Measurements from ENCODE around the gene OTUD4.

The OTUD4 gene

DNA sequence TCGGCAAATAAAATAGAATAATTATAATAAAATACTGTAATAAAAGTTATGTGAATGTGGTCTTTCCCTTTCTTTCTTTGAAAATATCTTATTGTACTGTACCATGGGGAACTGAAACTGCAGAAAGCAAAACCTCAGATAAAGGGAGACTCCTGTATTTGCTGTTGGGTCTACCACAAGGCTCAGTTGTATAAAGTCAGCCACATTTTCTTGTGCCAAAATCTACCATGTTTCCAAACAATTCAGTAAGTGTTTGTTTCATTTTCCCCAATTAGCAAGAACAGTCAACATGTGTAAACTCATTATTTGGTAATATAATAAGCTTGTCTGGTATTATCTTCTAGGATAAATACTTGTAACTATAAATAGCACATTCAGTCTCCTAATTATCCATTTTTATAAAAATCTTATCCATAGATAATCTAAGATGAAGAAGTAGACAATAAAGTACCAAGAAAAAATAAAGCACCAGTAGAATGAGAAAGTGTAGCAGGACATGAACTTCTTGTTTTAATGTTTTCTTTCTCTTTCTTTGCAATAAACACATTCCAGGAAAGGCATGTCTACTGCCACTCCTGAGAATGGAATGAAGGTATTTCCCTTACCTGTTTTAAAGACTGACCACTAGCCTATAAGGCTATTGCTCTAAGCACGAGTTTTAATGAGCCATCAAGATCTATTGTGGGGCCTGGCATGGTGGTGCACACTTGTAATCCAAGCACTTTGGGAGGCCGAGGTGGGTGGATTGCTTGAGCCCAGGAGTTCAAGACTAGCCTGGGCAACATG lies 15.0 kb upstream of the OTUD4 start:
- H3K36me3 ChIP-seq (ENCODE audit: control insufficient read depth, insufficient read depth, low read length): no peaks in the 10 kb centered on the region
- DNase-seq (ENCODE audit: extremely low read depth, insufficient read length): no peak
- TF ChIP-seq CTCF (IDR thresholded peaks at IDR 0.05; ENCODE audit: insufficient read depth, low read length, poor library complexity, severe bottlenecking): no peak

DNA sequence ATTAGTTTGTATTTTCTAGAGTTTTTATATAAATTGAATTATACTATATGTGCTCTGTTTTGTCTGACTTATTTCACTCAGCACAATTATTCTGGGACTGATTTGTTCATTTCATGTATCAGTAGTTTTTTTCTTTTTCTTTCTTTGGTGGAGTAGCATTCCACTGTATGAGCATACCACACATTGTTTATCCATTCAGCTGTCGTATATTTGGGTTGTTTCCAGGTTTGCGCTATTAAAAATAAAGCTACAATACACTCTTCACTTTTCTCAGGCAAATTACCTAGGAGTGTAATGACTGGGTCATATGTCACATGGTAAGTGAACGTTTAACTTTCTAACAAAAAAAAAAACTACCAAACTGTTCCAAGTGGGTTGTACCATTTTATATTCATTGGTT lies 9.6 kb upstream of the OTUD4 start:
- H3K27me3 ChIP-seq (replicated peaks; ENCODE audit: control insufficient read depth, insufficient read depth, low read length): no peaks in the 10 kb centered on the region
- H3K4me3 ChIP-seq (replicated peaks; ENCODE audit: low read depth, low read length): no peak overlapping the region
- TF ChIP-seq CTCF (IDR thresholded peaks at IDR 0.05; ENCODE audit: insufficient read depth, low read length, poor library complexity, severe bottlenecking): no peak
- no peak for DNase-seq (ENCODE audit: extremely low read depth, insufficient read length)
- no peaks in the 10 kb centered on the region for H3K36me3 ChIP-seq (ENCODE audit: control insufficient read depth, insufficient read depth, low read length)

More for the DNA sequence above, 15.0 kb upstream of the OTUD4 start:
- H3K27me3 ChIP-seq (replicated peaks; ENCODE audit: control insufficient read depth, insufficient read depth, low read length): no peaks in the 10 kb centered on the region
- no peak overlapping the region for H3K4me3 ChIP-seq (replicated peaks; ENCODE audit: low read depth, low read length)

DNA sequence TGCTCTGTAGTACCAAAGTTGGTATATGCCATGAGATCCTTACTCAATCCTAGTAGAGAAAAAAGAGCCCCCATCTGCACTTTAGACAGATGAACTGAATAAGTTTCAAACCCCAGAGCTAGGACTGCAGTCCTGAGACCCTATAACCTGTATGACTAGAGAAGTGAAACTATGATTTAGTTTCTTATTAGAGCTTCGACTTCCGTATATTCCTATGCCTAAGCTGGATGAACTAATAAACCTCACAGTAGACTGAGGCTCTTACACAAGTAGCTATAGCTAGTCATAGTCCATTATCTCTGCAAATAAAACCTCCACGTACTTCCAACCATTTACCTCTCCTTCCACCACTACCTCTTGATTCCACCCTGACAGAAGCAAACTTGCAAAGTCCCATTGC lies 6.3 kb upstream of the OTUD4 start:
- no peak for TF ChIP-seq CTCF (IDR thresholded peaks at IDR 0.05; ENCODE audit: insufficient read depth, low read length, poor library complexity, severe bottlenecking)
- H3K36me3 ChIP-seq (ENCODE audit: control insufficient read depth, insufficient read depth, low read length): no peaks in the 10 kb centered on the region

DNA sequence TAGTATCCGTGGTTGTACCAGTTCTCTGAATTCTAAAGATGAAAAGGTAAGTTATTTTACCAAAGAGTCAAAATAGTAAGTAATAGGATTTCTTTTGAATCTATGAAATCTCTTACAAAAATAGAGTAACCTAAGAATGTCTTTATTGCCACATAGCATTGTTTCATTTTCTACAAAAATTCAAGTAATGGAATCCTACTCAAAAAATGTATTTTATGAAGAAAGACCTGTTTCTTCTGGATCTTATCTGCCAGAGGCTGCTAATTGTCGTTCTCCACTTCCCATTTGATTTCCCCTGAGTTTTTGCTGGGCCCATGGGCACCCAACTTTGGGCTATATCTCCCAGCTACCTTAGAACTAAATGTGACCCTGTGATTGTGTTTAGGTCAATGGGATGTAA lies 3.2 kb upstream of the OTUD4 start:
- no peak for TF ChIP-seq CTCF (IDR thresholded peaks at IDR 0.05; ENCODE audit: insufficient read depth, low read length, poor library complexity, severe bottlenecking)
- no peak overlapping the region for H3K4me3 ChIP-seq (replicated peaks; ENCODE audit: low read depth, low read length)

More for the DNA sequence above, 6.3 kb upstream of the OTUD4 start:
- Histone ChIP-seq H3K27me3 (replicated peaks; ENCODE audit: control insufficient read depth, insufficient read depth, low read length) (no peaks in the 10 kb centered on the region), H3K4me3 (replicated peaks; ENCODE audit: low read depth, low read length) (no peak overlapping the region)
- DNase-seq (ENCODE audit: extremely low read depth, insufficient read length): no peak

DNA sequence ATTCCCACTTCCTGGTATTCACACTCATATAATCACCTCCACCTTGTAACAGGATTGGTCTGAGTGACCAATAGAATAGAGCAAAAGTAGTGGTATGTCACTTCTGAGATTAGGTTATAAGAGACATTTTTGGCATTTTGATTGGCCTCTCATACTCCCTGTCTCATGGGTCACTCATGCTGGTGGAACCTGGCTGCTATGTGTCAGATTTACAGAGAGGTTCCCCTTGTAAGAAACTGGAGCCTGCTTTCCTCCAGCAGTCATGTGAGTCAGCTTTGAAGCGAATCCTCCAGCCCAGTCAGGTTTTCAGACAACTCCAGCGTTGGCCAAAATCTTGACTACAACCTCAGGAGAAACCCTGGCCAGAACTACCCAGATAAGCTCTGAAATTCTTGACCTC lies 2.6 kb upstream of the OTUD4 start:
- no peak for TF ChIP-seq CTCF (IDR thresholded peaks at IDR 0.05; ENCODE audit: insufficient read depth, low read length, poor library complexity, severe bottlenecking)
- no peak overlapping the region for H3K4me3 ChIP-seq (replicated peaks; ENCODE audit: low read depth, low read length)
- no peaks in the 10 kb centered on the region for H3K36me3 ChIP-seq (ENCODE audit: control insufficient read depth, insufficient read depth, low read length)
- no peaks in the 10 kb centered on the region for H3K27me3 ChIP-seq (replicated peaks; ENCODE audit: control insufficient read depth, insufficient read depth, low read length)
- no peak for DNase-seq (ENCODE audit: extremely low read depth, insufficient read length)

More for the DNA sequence above, 3.2 kb upstream of the OTUD4 start:
- DNase-seq (ENCODE audit: extremely low read depth, insufficient read length): no peak
- Histone ChIP-seq H3K27me3 (replicated peaks; ENCODE audit: control insufficient read depth, insufficient read depth, low read length) (no peaks in the 10 kb centered on the region), H3K36me3 (ENCODE audit: control insufficient read depth, insufficient read depth, low read length) (no peaks in the 10 kb centered on the region)
